H1 (cell line): Measurements from ENCODE around the gene ZBTB40. TPM values are rescaled to one million over a fixed set of nuclear protein-coding genes. Genes with fewer than 3 reads are reported as not detected.

Source experiments
- EP300 ChIP-seq, 2 experiments: IDR thresholded peaks; 1 replicate in 1 of 2; 2 replicates in 1 of 2; pipeline ENCODE4 v1.6.1; 2011 to 2012; ENCODE audit warnings: low read depth in 2 of 2, low read length in 2 of 2, mild to moderate bottlenecking in 2 of 2, borderline replicate concordance in 1 of 2, inconsistent platforms in 1 of 2, moderate library complexity in 1 of 2
- RAD21 ChIP-seq, 2 experiments: IDR thresholded peaks in 1 of 2; conservative IDR thresholded peaks in 1 of 2; 2 replicates each; pipeline ENCODE4 v1.6.1; 2011; ENCODE audit warnings: low read depth in 2 of 2, low read length in 2 of 2, improper control_type of control experiment in 1 of 2, inconsistent platforms in 1 of 2, mild to moderate bottlenecking in 1 of 2, moderate library complexity in 1 of 2
- RXRA ChIP-seq: IDR thresholded peaks from 2 replicates; pipeline ENCODE4 v1.6.1; 2011; ENCODE audit warnings: low read depth, mild to moderate bottlenecking, low read length, moderate library complexity; ENCODE audit not compliant: insufficient read depth
- polyA plus RNA-seq, 7 experiments: library from polyadenylated mRNA; depleted of rRNA in 3 of 7; stranded (reverse) in 5 of 7; unstranded in 2 of 7; fragments of >200 nt in 5 of 7; fragments of 200-250 nt in 2 of 7; gene quantifications; 1 replicate in 5 of 7; 2 replicates in 1 of 7; 4 replicates in 1 of 7; pipeline versions ENCODE4 v1.2.1 to v1.2.3, GENCODE V29; 2011 to 2013; ENCODE audit warnings: missing spikeins in 2 of 7, mixed read lengths in 2 of 7
- total RNA-seq: library from RNA; stranded (reverse); fragmentation: NEBNext Ultra II Directional; extraction: Animal tissue kit (Norgen Biotek cat#: 25700); gene quantifications from 2 replicates; pipeline ENCODE4 v1.2.1, GENCODE V29; 2021

The ZBTB40 gene
- total and polyA plus RNA-seq, 2 of the 8 experiments (the other 6 are each of a cell fraction or from before 2014, with no cell fraction given), result 3.1 to 19.3 TPM

DNA sequence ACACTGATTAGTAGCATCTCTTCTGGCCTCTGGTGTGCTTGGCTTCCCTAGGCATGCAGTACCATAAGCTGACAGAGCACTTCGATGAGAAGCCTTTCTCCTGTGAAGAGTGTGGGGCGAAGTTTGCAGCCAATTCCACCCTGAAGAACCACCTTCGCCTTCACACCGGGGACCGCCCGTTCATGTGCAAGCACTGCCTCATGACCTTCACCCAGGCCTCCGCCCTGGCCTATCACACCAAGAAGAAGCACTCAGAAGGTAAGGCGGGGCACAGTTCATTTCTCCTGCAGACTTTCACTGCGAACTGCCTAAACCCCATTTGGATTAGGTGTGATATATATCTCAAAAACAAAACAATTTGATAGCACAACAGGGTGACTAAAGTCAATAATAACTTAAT lies 61.2 kb downstream of the ZBTB40 start (continued):
- TF ChIP-seq RXRA (no peak), RAD21 (IDR thresholded peaks at IDR 0.05 in 1 of 2, conservative IDR thresholded peaks at IDR 0.05 in 1 of 2; ENCODE audit: low read depth in 2 of 2, low read length in 2 of 2) (no peak), EP300 (IDR thresholded peaks at IDR 0.05; ENCODE audit: borderline replicate concordance in 1 of 2, low read depth in 2 of 2, low read length in 2 of 2) (no peak)
